Measurements from ENCODE around the gene OXA1L. TPM values are rescaled to one million over a fixed set of nuclear protein-coding genes. Genes with fewer than 3 reads are reported as not detected.

Gene OXA1L
- total and polyA plus RNA-seq, 2 of the 13 experiments (the other 11 are each of a cell fraction or from before 2014, with no cell fraction given), result 230 to 589 TPM

DNA sequence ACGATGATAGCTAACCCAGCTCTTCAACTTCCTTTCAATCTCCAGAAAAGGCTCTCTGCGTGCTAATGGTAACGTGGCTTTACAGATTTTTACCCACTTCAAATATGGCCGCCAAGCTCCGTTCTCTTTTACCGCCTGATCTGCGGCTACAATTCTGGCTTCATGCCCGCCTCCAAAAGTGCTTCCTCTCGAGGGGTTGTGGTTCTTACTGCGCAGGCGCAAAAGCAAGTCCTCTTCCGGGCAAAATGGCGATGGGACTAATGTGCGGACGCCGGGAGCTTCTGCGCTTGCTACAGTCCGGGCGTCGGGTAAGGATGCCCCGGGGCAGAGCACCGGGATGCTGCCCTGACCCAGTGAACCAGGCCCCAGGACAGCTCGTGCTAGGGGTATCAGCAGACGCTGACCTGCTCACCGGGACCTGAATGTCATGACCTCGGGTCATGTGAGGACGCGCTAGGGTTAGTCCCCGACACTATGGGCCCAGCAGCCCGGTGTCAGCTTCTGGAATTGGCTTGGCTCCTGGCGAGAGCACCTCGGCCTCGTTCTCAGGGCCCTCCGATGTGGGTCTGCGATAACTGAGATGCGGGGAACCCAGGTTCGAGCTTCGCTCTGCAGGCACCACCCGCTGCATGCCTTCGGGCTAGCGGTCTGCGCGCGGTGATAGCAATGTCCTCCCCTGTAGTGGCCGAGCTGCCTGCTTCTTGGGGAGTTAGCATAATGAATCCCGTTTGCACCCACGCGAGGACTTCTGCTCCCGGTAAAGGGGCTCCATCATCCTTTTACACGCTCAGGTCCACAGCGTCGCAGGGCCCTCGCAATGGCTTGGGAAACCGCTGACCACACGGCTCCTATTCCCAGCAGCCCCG lies at the start of gene OXA1L (continued):
- TF ChIP-seq, protein P1, sequence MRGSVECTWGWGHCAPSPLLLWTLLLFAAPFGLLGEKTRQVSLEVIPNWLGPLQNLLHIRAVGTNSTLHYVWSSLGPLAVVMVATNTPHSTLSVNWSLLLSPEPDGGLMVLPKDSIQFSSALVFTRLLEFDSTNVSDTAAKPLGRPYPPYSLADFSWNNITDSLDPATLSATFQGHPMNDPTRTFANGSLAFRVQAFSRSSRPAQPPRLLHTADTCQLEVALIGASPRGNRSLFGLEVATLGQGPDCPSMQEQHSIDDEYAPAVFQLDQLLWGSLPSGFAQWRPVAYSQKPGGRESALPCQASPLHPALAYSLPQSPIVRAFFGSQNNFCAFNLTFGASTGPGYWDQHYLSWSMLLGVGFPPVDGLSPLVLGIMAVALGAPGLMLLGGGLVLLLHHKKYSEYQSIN (CRISPR knock-in tag; IDR thresholded peaks at IDR 0.05; ENCODE audit: borderline replicate concordance), result no peak
- TF ChIP-seq RNF219 (CRISPR knock-in tag; IDR thresholded peaks at IDR 0.05) (no peak), SP4 (CRISPR knock-in tag; IDR thresholded peaks at IDR 0.05) (peak; percentile 77), NFIC (IDR thresholded peaks at IDR 0.05; ENCODE audit: low read length) (peak; percentile 83), NFAT5 (CRISPR knock-in tag; IDR thresholded peaks at IDR 0.05) (peak; percentile 94), RBM22 (optimal IDR thresholded peaks at IDR 0.05; ENCODE audit: low read length) (no peak), SAP130 (CRISPR knock-in tag; IDR thresholded peaks at IDR 0.05; ENCODE audit: low read depth) (peak; percentile 91), MYNN (CRISPR knock-in tag; IDR thresholded peaks at IDR 0.05; ENCODE audit: low read depth) (peak; percentile 88; the same call in 1 of the 2 replicates), ZNF138 (CRISPR knock-in tag; IDR thresholded peaks at IDR 0.05; ENCODE audit: low read depth) (peak; percentile 98), BHLHE40 (IDR thresholded peaks at IDR 0.05; ENCODE audit: low read length) (peak; percentile 61), ZNF75D (CRISPR knock-in tag; IDR thresholded peaks at IDR 0.05; ENCODE audit: borderline replicate concordance) (peak; percentile 95; the same call in 1 of the 2 replicates), ATF4 (CRISPR knock-in tag; IDR thresholded peaks at IDR 0.05) (peak; percentile 25 to 86; a peak in 2 of 4 replicates), HMG20A (CRISPR knock-in tag; IDR thresholded peaks at IDR 0.05; ENCODE audit: borderline replicate concordance) (peak; percentile 38; the same call in 1 of the 2 replicates), ZNF20 (CRISPR knock-in tag; IDR thresholded peaks at IDR 0.05) (no peak; the same call in 1 of the 2 replicates), MAZ (IDR thresholded peaks at IDR 0.05; ENCODE audit: borderline replicate concordance, low read depth, low read length) (peak; percentile 57; the same call in 1 of the 2 replicates), MAZ (CRISPR knock-in tag; IDR thresholded peaks at IDR 0.05; ENCODE audit: low read depth) (peak; percentile 96; the same call in 1 of the 2 replicates), FOXK2 (IDR thresholded peaks at IDR 0.05) (no peak)
- TF ChIP-seq, protein P2, sequence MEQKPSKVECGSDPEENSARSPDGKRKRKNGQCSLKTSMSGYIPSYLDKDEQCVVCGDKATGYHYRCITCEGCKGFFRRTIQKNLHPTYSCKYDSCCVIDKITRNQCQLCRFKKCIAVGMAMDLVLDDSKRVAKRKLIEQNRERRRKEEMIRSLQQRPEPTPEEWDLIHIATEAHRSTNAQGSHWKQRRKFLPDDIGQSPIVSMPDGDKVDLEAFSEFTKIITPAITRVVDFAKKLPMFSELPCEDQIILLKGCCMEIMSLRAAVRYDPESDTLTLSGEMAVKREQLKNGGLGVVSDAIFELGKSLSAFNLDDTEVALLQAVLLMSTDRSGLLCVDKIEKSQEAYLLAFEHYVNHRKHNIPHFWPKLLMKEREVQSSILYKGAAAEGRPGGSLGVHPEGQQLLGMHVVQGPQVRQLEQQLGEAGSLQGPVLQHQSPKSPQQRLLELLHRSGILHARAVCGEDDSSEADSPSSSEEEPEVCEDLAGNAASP (CRISPR knock-in tag; IDR thresholded peaks at IDR 0.05; ENCODE audit: borderline replicate concordance), result peak; percentile 100

All from HepG2 (cell line).